ENCODE measurements around the gene MRPL36.
"Not testable (repeated sequence)": the region's sequence is repeated elsewhere in the genome, so short reads cannot be mapped to it uniquely, and the experiment has no call there.

The MRPL36 gene

GRCh38 chr5:1799602-1800471 lies at the start of gene MRPL36:
Gene MRPL36, minus strand, starts transcription at chr5:1799837. Its CDS starts 902 bp downstream, at chr5:1798935.
- DNase-seq (ENCODE audit: low spot score) = peak; percentile 99

- no peak for DNase-seq (ENCODE audit: low spot score)
Observed at GRCh38 chr5:1847611-1848010, 48.0 kb upstream of the MRPL36 start.

- no peak for DNase-seq (ENCODE audit: low spot score)
Observed at GRCh38 chr5:1847056-1847455, 47.4 kb upstream of the MRPL36 start.

- no peak for DNase-seq (ENCODE audit: low spot score)
Observed at GRCh38 chr5:1846583-1846982, 46.9 kb upstream of the MRPL36 start.

- no peak for DNase-seq (ENCODE audit: low spot score)
Observed at GRCh38 chr5:1845696-1846095, 46.1 kb upstream of the MRPL36 start.

GRCh38 chr5:1844708-1845436 lies 45.2 kb upstream of the MRPL36 start:
- no peak for DNase-seq (ENCODE audit: low spot score)

- DNase-seq (ENCODE audit: low spot score) = not testable (repeated sequence)
Observed at GRCh38 chr5:1843761-1844160, 44.1 kb upstream of the MRPL36 start.

- no peak for DNase-seq (ENCODE audit: low spot score)
Observed at GRCh38 chr5:1842004-1842819, 42.6 kb upstream of the MRPL36 start.

- peak; percentile 63 for DNase-seq (ENCODE audit: low spot score)
Observed at GRCh38 chr5:1840741-1841521, 41.3 kb upstream of the MRPL36 start.

GRCh38 chr5:1840071-1840547 lies 40.5 kb upstream of the MRPL36 start:
- DNase-seq (ENCODE audit: low spot score) = no peak

GRCh38 chr5:1838013-1838412 lies 38.4 kb upstream of the MRPL36 start:
- DNase-seq (ENCODE audit: low spot score) = no peak

GRCh38 chr5:1836891-1837880 lies 37.5 kb upstream of the MRPL36 start:
- no peak for DNase-seq (ENCODE audit: low spot score)

- DNase-seq (ENCODE audit: low spot score) = no peak
Observed at GRCh38 chr5:1836176-1836890, 36.7 kb upstream of the MRPL36 start.

GRCh38 chr5:1835431-1835830 lies 35.8 kb upstream of the MRPL36 start:
- no peak for DNase-seq (ENCODE audit: low spot score)

GRCh38 chr5:1834721-1835429 lies 35.2 kb upstream of the MRPL36 start:
- DNase-seq (ENCODE audit: low spot score) = no peak

- DNase-seq (ENCODE audit: low spot score) = no peak
Observed at GRCh38 chr5:1834022-1834551, 34.5 kb upstream of the MRPL36 start.

GRCh38 chr5:1833264-1834021 lies 33.8 kb upstream of the MRPL36 start:
- DNase-seq (ENCODE audit: low spot score) = no peak

All from iPS-NIHi11 (cell line).